GM19455 (cell line): Measurements from ENCODE around the gene PRR7.

Source experiments
- ATAC-seq: cut with Tn5 transposase; IDR thresholded peaks from one replicate; pipeline ENCODE4 v1.9.1; 2021; ENCODE audit not compliant: unreplicated experiment

PRR7 gene

GRCh38 chr5:177496727-177497291, 50.2 kb downstream of the PRR7 start:
- ATAC-seq: no peak

- peak; percentile 73 for ATAC-seq
Measured at GRCh38 chr5:177497292-177498012, 50.8 kb downstream of the PRR7 start, which contains the start of gene PDLIM7. TSS of gene PDLIM7 (minus strand) at chr5:177497604. CDS start at chr5:177496512, 1,092 bp downstream.

- no peak for ATAC-seq
Measured at GRCh38 chr5:177498013-177498787, 51.6 kb downstream of the PRR7 start.

- no peak for ATAC-seq
Measured at GRCh38 chr5:177499842-177500241, 53.2 kb downstream of the PRR7 start.

- ATAC-seq: no peak
Measured at GRCh38 chr5:177500685-177501522, 54.3 kb downstream of the PRR7 start.

GRCh38 chr5:177501874-177502678, 55.5 kb downstream of the PRR7 start:
- no peak for ATAC-seq

- ATAC-seq: no peak
Measured at GRCh38 chr5:177502886-177503285, 56.3 kb downstream of the PRR7 start.

- no peak for ATAC-seq
Measured at GRCh38 chr5:177503351-177504085, 56.9 kb downstream of the PRR7 start.

- ATAC-seq: no peak
Measured at GRCh38 chr5:177504086-177505056, 57.8 kb downstream of the PRR7 start.

- ATAC-seq: no peak
Measured at GRCh38 chr5:177505075-177505474, 58.5 kb downstream of the PRR7 start.
